Gastrocnemius medialis (tissue), 4 donors: ENCODE results near the gene KLF16. TPM values are rescaled to one million over a fixed set of nuclear protein-coding genes. Genes with fewer than 3 reads are reported as not detected.

ENCODE experiments used
- ATAC-seq, 2 donors: fragments of 150-250 bp; one replicate each; pipeline ENCODE4 v1.9.1; 2016
- DNase-seq, 2 donors: peaks; one replicate each; pipeline ENCODE4 v3.0.0-alpha.2; 2019
- H3K27ac ChIP-seq, 4 donors: fragments of 200-600 bp; sonication (generic); 1 replicate in 1 of 4; 2 replicates in 3 of 4; pipeline ENCODE4 v1.5.1; 2016 to 2018; ENCODE audit warnings: mild to moderate bottlenecking in 2 of 4, moderate library complexity in 1 of 4
- H3K27me3 ChIP-seq, 3 donors: fragments of 200-600 bp; sonication (generic) in 2 of 3; 1 replicate in 1 of 3; 2 replicates in 2 of 3; pipeline versions ENCODE4 v1.5.1 to v1.6.0; 2016 to 2019; ENCODE audit warnings: mild to moderate bottlenecking in 1 of 3, moderate library complexity in 1 of 3
- H3K36me3 ChIP-seq, 2 donors: fragments of 200-600 bp; sonication (generic) in 1 of 2; one replicate each; pipeline ENCODE4 v1.5.1; 2017 to 2018
- H3K4me1 ChIP-seq, 2 donors: fragments of 200-600 bp; sonication (generic) in 1 of 2; one replicate each; pipeline ENCODE4 v1.5.1; 2016 to 2017; ENCODE audit warnings: mild to moderate bottlenecking in 2 of 2
- H3K4me3 ChIP-seq, 4 donors: fragments of 200-600 bp; sonication (generic) in 3 of 4; 1 replicate in 1 of 4; 2 replicates in 3 of 4; pipeline ENCODE4 v1.5.1; 2016 to 2019; ENCODE audit warnings: mild to moderate bottlenecking in 2 of 4
- H3K9me3 ChIP-seq, 3 donors: fragments of 200-600 bp; sonication (generic) in 2 of 3; 1 replicate in 1 of 3; 2 replicates in 2 of 3; pipeline ENCODE4 v1.5.1; 2016 to 2019
- POLR2A ChIP-seq, 2 donors: fragments of 450-650 bp; IDR thresholded peaks; one replicate each; pipeline ENCODE4 v1.6.1; 2017; ENCODE audit warnings: antibody characterized with exemption in 2 of 2, mild to moderate bottlenecking in 2 of 2, moderate library complexity in 2 of 2
- in situ Hi-C, 4 donors: fragments of 200-750 bp; cut with MboI; loops; one replicate each; pipeline versions ENCODE4 v1.15.0 to v1.8.0; 2017; ENCODE audit warnings: low sequenced_read_pairs in 4 of 4
- intact Hi-C: fragments of 100-400 bp; cut with DNase I; formaldehyde crosslinking; loops from one replicate; pipeline ENCODE4 v1.15.1; 2023; ENCODE audit warnings: low total_unique reads
- total RNA-seq, 4 donors: library from RNA; depleted of rRNA; stranded (reverse); fragments of >200 nt; gene quantifications; one replicate each; pipeline versions ENCODE4 v1.1.0 to v1.2.3, GENCODE V29; 2016
- TF ChIP-seq, protein P1 (sequence below), 5 experiments: fragments of 450-650 bp in 3 of 5; fragments of 200-600 bp in 2 of 5; sonication (generic) in 2 of 5; IDR thresholded peaks in 4 of 5; conservative IDR thresholded peaks in 1 of 5; 1 replicate in 4 of 5; 2 replicates in 1 of 5; pipeline ENCODE4 v1.5.1; 2016 to 2019; ENCODE audit warnings: antibody characterized with exemption in 5 of 5, mild to moderate bottlenecking in 3 of 5, moderate library complexity in 3 of 5

Gene KLF16
- total RNA-seq, 4 donors from 2014 or later = 0.58 to 4.0 (median 1.4) TPM

- no peak overlapping the region for H3K4me3 ChIP-seq
- TF ChIP-seq, protein P1, sequence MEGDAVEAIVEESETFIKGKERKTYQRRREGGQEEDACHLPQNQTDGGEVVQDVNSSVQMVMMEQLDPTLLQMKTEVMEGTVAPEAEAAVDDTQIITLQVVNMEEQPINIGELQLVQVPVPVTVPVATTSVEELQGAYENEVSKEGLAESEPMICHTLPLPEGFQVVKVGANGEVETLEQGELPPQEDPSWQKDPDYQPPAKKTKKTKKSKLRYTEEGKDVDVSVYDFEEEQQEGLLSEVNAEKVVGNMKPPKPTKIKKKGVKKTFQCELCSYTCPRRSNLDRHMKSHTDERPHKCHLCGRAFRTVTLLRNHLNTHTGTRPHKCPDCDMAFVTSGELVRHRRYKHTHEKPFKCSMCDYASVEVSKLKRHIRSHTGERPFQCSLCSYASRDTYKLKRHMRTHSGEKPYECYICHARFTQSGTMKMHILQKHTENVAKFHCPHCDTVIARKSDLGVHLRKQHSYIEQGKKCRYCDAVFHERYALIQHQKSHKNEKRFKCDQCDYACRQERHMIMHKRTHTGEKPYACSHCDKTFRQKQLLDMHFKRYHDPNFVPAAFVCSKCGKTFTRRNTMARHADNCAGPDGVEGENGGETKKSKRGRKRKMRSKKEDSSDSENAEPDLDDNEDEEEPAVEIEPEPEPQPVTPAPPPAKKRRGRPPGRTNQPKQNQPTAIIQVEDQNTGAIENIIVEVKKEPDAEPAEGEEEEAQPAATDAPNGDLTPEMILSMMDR (IDR thresholded peaks at IDR 0.05 in 4 of 5, conservative IDR thresholded peaks at IDR 0.05 in 1 of 5) = no peak
- TF ChIP-seq POLR2A (IDR thresholded peaks at IDR 0.05) = no peak
- DNase-seq (no peak), ATAC-seq (no peak)
- intact Hi-C loops (no loop called here), in situ Hi-C loops (no loop called here)
- no peaks in the 10 kb centered on the region for H3K9me3 ChIP-seq
- H3K4me1 ChIP-seq = peaks cover 30 to 33% of the 10 kb centered on the region in 2 donors
- no peaks in the 10 kb centered on the region for H3K27me3 ChIP-seq
- no peak overlapping the region for H3K27ac ChIP-seq
- H3K36me3 ChIP-seq = peaks cover 0 to 10% of the 10 kb centered on the region in 2 donors
Measured at GRCh38 chr19:1871140-1871597, 7.8 kb upstream of the KLF16 start.

GRCh38 chr19:1868971-1869370, 5.6 kb upstream of the KLF16 start:
- DNase-seq (no peak), ATAC-seq (no peak)
- peak overlapping the region in 3 of 4 donors; percentile 21 to 42 (median 42) for H3K27ac ChIP-seq
- peaks cover 19 to 23% of the 10 kb centered on the region in 2 donors for H3K4me1 ChIP-seq
- H3K27me3 ChIP-seq = no peaks in the 10 kb centered on the region
- TF ChIP-seq, protein P1 (IDR thresholded peaks at IDR 0.05 in 4 of 5, conservative IDR thresholded peaks at IDR 0.05 in 1 of 5) = no peak
- no peak for TF ChIP-seq POLR2A (IDR thresholded peaks at IDR 0.05)
- in situ Hi-C loops = no loop called here
- intact Hi-C loops = loop anchor here (10.0 kb wide), 1 partner anchor 484 kb away; the partner anchor contains the start of gene NDUFS7
- H3K9me3 ChIP-seq = no peaks in the 10 kb centered on the region
- no peak overlapping the region for H3K4me3 ChIP-seq
- peaks cover 0 to 10% of the 10 kb centered on the region in 2 donors for H3K36me3 ChIP-seq

DNA sequence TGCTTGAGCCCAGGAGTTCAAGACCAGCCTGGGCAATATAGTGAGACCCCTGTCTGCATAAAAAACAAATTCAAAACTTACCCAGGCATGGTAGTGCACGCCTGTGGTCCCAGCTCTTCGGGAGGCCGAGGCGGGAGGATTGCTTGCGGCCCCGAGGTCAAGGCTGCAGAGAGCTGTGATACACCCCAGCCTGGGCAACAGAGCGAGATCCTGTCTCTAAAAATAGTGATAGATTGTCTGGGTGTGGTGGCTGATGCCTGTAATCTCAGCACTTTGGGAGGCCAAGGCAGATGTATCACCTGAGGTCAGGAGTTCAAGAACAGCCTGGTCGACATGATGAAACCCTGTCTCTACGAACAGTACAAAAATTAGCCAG, 4.0 kb upstream of the KLF16 start:
- DNase-seq (no peak), ATAC-seq (no peak)
- intact Hi-C loops (loop anchor here (10.0 kb wide), 1 partner anchor 483 kb away; the partner anchor contains the start of gene NDUFS7), in situ Hi-C loops (no loop called here)
- H3K4me3 ChIP-seq = no peak overlapping the region
- H3K27ac ChIP-seq = no peak overlapping the region
- H3K4me1 ChIP-seq = peaks cover 7 to 9% of the 10 kb centered on the region in 2 donors
- peaks cover 0 to 10% of the 10 kb centered on the region in 2 donors for H3K36me3 ChIP-seq
- TF ChIP-seq POLR2A (IDR thresholded peaks at IDR 0.05) = no peak
- H3K27me3 ChIP-seq = peaks cover 0 to 1% (median 1%) of the 10 kb centered on the region in 3 donors
- H3K9me3 ChIP-seq = no peaks in the 10 kb centered on the region

DNA sequence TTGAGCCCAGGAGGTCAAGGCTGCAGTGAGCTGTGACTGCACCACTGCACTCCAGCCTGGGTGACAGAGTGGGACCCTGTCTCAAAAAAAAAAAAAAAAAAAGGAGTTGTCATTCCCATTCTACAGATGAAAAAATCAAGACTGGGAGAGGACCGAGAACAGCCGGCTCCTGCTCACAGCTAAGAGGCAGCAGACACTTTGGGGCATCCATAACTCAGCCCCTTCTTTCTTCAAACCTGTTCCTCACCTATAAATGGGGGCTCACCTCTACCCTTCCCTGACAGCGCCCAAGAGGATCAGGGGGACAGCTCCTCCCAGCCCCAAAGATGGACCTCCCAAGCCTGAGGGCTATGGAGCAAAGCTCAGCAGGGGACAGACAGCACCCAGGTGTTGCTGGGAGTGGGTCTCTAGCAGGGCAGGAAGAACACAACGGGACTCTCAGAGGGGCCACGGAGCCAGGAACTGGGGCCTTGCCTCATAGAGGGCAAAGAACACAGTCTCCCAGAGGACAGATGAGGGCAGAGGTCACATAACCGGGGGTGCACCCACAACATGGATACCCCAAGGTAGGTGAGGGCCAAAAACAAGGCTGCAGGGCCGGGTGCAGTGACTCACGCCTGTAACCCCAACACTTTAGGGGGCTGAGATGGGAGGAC, 3.4 kb upstream of the KLF16 start:
- intact Hi-C loops = loop anchor here (10.0 kb wide), 1 partner anchor 482 kb away; the partner anchor contains the start of gene NDUFS7
- no peak for ATAC-seq
- Histone ChIP-seq H3K36me3 (peaks cover 0 to 10% of the 10 kb centered on the region in 2 donors), H3K27ac (no peak overlapping the region), H3K4me3 (no peak overlapping the region), H3K9me3 (no peaks in the 10 kb centered on the region), H3K4me1 (peaks cover 11 to 14% of the 10 kb centered on the region in 2 donors), H3K27me3 (peaks cover 0 to 6% (median 6%) of the 10 kb centered on the region in 3 donors)
- no peak for DNase-seq
- in situ Hi-C loops = no loop called here
- no peak for TF ChIP-seq POLR2A (IDR thresholded peaks at IDR 0.05)

GRCh38 chr19:1865172-1866010, 2.0 kb upstream of the KLF16 start:
- no peaks in the 10 kb centered on the region for H3K9me3 ChIP-seq
- TF ChIP-seq, protein P1 (IDR thresholded peaks at IDR 0.05 in 4 of 5, conservative IDR thresholded peaks at IDR 0.05 in 1 of 5) = no peak
- no peak for TF ChIP-seq POLR2A (IDR thresholded peaks at IDR 0.05)
- no peaks in the 10 kb centered on the region for H3K36me3 ChIP-seq
- intact Hi-C loops (loop anchor here (10.0 kb wide), 1 partner anchor 481 kb away; the partner anchor contains the start of gene NDUFS7), in situ Hi-C loops (no loop called here)
- ATAC-seq (no peak), DNase-seq (no peak)
- H3K27ac ChIP-seq = peak overlapping the region; percentile 76 to 92 (median 84)
- H3K4me3 ChIP-seq = peak overlapping the region; percentile 67 to 95 (median 82)
- peaks cover 11 to 15% of the 10 kb centered on the region in 2 donors for H3K4me1 ChIP-seq
- peaks cover 0 to 8% (median 6%) of the 10 kb centered on the region in 3 donors for H3K27me3 ChIP-seq
